ENCODE measurements around the gene FGF1.

The FGF1 gene

DNA sequence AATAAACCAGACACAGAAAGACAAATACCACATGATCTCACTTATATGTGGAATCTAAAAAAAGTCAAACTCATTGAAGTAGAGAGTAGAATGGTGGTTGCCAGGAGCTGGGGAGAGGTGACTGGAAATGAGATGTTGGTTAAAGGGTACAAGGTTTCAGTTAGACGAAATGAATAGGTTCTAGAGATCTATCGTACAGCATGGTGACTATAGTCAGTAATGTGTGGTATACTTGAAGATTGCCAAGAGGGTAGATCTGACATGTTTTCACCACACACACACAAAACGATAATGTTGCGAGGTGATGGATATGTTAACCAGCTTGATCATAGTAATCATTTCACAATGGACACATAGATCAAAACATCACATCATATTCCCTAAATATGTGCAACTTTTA is 46.4 kb downstream of the FGF1 start:
- no peak for DNase-seq

- DNase-seq, result no peak
Observed at GRCh38 chr5:142637871-142638270, 48.0 kb downstream of the FGF1 start.

DNA sequence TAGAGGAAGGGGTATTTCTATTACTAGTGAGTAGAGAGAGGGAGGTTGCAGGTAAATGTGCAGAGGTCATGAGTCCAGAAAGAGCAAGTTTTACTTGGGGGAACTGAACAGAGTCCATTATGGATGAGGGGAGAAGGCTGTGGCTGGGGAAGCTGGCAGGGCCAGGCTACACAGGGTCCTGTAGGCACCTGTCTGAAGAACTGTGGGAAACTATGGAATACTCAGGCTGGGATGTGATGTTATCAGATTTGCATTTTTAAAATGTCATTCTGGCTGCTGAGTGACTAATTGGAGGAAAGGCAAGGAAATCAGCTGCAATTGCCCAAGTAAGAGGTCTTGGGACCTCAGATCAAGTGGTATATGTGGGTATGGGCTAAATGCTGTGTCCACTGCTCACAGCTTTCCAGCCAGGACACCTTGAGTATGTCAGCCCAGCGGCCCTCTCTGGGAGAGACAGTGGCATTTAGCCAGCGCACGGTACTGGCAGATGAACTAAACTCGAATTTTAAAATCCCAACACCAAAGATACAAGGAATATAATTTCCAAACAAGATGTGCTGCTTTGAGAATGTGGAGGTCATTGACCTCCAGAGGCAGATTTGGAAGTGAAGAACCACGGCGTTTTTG is 49.1 kb downstream of the FGF1 start:
- no peak for DNase-seq

GRCh38 chr5:142636093-142636492 is 49.8 kb downstream of the FGF1 start:
- DNase-seq, result no peak

- DNase-seq, result no peak
Observed at GRCh38 chr5:142634216-142635011, 51.5 kb downstream of the FGF1 start.

- no peak for DNase-seq
Observed at GRCh38 chr5:142630927-142631539, 54.9 kb downstream of the FGF1 start.

DNA sequence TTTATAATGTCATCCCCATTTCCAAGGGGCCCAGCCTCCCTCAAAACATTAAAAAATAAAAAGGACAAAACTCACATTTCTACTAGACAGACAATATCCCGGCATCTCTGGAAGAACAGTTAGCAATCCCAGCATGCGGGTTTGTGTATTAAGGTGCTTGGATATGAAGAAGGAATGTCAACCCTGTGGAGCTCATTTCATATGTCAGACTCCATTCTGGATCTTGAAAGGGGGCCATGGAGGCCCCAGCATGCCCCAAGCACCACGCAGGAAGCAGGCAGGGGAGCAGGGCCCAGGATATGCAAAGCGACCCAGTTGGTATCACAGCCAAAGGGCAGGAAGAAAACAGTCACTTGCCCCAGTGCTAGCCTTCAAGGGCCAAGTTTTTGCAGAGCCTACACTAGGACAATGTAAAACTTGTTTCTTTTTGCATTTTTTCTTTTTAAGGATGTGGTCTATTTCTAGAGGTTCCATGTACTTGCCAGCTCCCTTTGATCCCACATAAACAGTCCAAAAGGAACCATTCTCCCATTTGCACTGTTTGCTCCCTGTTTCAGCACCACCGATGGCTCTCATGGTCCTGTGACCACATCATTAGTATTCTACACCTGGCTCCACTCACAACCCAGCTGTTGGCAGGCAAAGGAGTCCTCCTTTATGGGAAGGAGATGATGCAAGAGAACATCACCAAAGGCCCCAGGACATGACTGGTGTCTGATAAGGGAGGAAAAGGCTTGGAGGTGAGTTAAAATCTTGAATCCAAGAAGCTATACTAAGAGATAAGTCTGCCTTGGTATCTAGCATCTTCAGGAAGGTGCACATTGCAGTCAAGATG is 58.3 kb downstream of the FGF1 start:
- DNase-seq, result peak; percentile 4

GRCh38 chr5:142626786-142627185 is 59.1 kb downstream of the FGF1 start:
- DNase-seq, result no peak

DNA sequence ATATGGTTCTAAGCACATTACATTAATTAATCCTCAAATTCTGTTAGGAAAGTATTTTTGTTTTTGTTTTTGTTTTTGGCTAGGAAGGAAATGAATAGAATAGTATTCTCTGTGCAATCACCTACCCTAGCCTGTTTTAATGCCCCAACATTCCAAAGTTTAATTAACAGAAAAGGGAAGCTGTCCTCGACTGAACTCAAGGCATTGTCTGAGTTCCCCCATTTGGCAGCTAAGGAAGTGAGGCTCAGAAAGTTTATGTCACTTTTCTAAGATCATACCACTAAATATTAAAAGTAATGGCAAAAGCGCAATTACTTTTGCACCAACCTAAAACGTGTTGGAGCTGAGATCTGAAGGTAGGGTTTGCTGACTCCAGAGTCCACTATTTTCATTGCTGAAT is 59.8 kb downstream of the FGF1 start:
- no peak for DNase-seq

- DNase-seq, result no peak
Observed at GRCh38 chr5:142621227-142621626, 64.7 kb downstream of the FGF1 start.

- no peak for DNase-seq
Observed at GRCh38 chr5:142619815-142620214, 66.1 kb downstream of the FGF1 start.

- DNase-seq, result no peak
Observed at GRCh38 chr5:142618130-142618523, 67.8 kb downstream of the FGF1 start.

- DNase-seq, result no peak
Observed at GRCh38 chr5:142617416-142618129, 68.3 kb downstream of the FGF1 start.

GRCh38 chr5:142615948-142616347 is 69.9 kb downstream of the FGF1 start:
- DNase-seq, result no peak

GRCh38 chr5:142614054-142614453 is 71.8 kb downstream of the FGF1 start:
- no peak for DNase-seq

GRCh38 chr5:142613271-142613671 is 72.6 kb downstream of the FGF1 start:
- DNase-seq, result no peak

- no peak for DNase-seq
Observed at GRCh38 chr5:142612494-142613270, 73.2 kb downstream of the FGF1 start.

- peak; percentile 1 for DNase-seq
Observed at GRCh38 chr5:142611154-142611553, 74.7 kb downstream of the FGF1 start.

- no peak for DNase-seq
Observed at GRCh38 chr5:142610176-142611001, 75.5 kb downstream of the FGF1 start.

DNA sequence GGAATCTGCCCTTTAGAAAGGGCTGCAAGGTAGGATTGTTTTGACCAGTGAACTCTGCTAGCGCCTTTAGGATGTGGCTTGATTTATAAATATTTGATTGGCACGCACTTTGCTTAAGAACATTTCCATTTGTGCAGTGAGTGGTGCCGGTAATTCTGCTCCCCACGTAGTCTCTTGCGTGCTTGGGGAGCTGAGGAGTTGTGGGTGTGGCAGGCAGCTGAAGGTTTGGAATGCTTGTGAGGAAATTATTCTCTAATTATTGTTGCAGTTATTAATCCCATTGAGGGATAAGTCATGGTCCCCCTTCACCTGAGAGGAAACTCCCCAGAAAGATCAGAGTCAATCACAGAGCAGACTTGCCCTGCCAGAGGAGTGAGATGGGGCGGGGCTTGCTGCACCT is 76.7 kb downstream of the FGF1 start:
- no peak for DNase-seq

DNA sequence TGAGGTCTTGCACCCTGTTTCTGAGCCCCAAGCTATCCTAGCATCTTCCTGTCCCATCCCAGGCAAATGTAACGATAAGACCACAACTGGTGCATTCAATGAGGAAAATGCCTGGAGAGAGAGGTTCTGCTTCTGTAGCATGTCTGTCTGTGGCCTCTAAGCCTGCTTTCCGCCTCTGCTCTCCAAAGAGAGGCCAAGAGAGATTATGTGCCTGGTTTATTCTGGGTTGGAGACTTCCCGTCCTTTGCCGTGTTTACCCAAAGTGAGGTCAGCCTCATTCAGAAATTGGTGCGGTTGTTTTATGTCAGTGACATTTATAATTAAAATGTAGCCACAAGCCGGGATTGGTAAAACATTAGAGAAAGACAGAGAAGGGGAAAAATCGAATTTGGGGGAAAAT is 77.8 kb downstream of the FGF1 start:
- no peak for DNase-seq

Data from NCI-H2107 (cell line).